GM21381 (cell line): ENCODE data around the gene PDXK.

ENCODE experiments used
- ATAC-seq: cut with Tn5 transposase; IDR thresholded peaks from one replicate; pipeline ENCODE4 v1.9.1; 2021; ENCODE audit warnings: mild to moderate bottlenecking, moderate library complexity; ENCODE audit not compliant: unreplicated experiment

Gene PDXK

DNA sequence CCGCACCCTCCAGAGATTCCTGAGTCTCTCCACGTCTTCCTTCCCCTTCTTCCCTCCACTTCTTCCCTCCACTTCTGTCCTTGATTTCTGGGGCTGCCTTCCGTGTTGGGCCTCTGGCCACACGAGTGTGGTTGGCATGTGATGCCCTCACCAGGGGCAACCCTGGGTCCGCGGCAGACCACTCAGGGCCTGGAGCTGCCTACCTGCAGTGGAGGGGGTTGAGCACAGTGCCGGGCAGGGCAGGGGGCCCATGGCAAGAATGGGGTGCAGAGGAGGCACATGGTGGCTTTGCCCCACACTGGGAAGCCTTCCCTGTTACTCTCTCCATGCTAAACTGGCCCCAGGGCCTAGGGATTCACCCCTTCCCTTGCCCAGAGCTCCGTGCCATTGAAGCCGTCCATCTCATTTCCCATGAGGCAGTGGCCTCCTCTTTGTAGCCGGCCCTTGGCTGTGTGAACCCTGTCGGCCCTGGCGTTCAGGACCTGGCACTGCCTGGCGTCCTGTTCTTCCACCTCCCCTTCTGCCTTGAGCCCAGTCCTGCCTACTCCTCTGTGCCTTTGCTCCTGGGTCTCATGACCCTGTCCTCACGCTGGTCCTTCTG lies 83.9 kb downstream of the PDXK start:
- ATAC-seq: no peak

DNA sequence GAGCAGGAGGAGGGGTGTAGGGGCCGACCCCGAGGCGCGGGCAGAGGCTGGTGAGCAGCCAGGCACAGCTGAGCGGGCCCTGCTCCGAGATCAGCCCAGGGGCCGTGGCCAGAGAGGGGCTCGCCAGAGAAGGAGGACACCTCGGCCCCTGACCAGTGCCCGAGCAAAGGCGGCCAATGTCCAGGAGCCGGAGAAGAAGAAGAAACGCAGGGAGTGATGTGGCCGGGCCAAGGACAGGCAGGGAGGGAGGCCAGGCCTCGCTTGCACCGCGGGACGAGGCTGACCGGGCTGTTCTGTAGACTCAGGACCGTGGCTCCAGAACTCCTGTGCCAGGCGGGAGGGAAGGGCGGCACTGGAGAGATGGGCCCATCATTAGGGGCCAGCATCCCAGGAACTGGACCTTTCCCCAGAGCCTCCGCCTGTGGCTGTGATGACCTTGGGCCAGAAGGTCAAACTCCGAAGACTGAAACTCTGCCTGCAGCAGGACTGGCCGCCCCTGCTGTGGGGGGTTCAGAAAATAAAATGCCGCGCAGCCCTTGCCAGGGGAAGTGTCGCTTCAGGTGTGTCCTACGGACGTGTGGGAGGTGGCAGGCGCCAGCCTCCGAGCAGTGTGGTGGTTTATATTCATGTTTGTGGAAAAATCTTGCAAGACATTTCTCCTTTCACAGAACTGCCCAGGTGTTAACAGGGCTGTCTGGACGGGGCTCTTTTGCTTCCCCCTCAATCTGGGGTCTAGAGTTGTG lies 84.8 kb downstream of the PDXK start:
- ATAC-seq: no peak

DNA sequence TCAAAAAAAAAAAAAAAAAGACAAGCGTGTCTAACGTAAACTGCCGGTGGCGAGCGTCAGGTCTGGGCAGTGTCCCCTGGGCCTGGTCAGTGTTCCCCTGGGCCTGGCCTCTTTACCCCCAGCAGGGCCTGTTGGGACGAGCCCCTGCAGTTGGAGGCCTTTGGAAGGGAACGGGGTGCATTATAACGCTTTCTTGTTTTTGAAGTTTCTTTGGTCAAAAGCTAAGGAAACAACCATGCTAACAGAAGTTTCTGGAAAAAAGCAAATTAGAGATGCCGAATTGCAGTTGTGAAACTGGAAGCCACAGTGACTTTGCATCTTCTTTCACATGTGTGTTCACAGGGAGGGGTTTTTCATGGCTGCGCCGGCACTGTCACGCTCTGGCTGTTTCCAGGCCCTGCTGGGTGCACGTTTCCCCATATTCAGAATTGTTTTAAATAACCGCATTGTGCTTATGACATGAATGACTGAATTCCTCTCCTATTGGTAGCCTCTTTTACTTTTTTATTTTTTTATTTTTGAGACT lies 86.4 kb downstream of the PDXK start:
- ATAC-seq: peak; percentile 80

DNA sequence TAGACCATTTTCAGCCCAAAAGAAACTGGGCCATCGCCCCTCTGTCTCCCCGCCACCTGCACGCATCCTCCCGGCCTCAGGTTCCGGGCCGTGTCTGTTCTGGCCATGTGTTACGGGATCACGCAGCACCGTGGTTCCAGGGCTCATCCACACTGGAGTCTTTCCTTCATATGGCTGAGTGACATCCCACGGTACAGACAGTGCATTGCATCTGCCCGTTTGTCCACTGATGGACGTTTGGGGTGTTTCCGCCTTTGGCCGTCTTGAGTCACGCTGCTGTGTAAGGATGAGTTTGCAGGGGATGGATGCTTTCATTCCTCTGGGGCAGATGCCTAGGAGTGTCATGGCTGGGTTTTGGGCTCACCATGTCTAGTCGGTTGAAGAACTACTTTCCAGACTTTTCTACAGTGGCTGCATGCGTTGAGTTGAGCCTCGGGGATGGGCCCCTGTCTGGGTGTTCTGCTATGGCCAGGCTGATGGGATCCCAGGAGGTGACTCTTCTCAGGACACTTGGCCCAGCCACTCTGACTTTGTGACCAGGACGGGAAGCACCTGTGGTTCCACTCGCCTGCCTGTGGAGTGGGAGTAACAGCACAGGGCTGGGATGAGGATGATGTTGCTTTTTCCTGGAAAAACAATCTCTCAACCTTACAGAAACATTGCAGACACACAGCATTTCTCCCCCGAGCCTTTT lies 87.2 kb downstream of the PDXK start:
- no peak for ATAC-seq

DNA sequence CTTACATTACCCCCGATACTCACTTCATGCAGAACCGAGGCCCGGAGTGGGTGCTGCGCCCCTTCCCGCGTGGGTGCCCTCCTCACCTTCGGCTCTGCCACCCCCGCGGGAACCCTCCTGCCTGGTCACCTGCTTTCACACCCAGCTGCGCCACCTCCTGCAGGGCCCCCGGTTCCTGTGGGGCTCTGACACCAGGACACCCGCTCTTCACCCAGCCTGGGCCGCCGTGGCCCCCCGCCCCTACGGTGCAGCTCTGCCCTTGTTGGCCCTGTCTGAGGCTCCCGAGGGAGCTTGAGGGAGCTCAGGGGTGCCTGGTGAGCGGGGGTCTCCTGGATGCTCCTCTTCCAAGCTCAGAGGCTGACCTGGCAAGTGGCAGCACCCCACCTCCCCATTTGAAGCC lies 89.4 kb downstream of the PDXK start:
- ATAC-seq: no peak

DNA sequence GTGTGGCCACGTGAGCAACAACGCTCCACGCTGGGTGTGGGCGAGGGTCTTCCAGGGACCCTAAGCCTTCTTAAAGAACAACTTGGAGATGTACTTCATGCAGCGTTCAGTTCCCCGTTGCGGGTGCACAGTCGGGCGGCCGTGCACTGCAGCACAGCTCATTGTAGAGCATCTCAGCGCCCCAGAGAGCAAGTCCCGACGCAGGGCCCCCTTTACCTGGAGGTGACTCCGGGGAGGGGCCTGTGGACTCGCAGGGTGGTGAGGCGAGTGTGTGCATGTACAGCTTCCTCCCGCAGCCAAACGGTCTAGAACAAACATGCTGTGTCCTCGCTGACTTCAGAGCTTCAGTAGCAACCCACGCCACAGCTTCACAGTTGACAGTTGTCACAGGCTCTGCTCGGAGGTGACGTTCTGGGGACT lies 89.9 kb downstream of the PDXK start:
- ATAC-seq: no peak

DNA sequence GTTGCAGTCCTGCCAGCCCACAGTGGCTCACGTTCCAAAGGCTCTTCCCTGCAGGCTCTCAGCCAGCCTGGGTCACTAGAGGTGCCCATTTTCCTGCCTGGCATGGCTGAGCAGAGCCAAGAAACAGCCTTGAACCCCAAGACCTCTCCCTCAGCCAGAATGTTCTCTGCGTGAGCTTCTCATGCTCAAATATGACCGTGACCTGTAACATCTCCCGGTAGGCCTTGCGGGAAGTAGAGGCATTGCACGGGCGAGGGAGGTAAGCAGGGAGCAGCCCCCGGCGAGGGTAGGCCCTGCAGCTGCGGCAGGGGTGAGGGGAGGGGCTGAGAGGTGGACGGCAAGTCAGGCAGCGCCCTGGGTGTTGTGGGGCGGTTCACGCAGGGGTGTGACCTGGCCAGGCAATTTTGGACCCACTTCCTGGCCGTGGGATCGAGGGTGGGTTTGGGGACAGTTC lies 90.4 kb downstream of the PDXK start:
- no peak for ATAC-seq

DNA sequence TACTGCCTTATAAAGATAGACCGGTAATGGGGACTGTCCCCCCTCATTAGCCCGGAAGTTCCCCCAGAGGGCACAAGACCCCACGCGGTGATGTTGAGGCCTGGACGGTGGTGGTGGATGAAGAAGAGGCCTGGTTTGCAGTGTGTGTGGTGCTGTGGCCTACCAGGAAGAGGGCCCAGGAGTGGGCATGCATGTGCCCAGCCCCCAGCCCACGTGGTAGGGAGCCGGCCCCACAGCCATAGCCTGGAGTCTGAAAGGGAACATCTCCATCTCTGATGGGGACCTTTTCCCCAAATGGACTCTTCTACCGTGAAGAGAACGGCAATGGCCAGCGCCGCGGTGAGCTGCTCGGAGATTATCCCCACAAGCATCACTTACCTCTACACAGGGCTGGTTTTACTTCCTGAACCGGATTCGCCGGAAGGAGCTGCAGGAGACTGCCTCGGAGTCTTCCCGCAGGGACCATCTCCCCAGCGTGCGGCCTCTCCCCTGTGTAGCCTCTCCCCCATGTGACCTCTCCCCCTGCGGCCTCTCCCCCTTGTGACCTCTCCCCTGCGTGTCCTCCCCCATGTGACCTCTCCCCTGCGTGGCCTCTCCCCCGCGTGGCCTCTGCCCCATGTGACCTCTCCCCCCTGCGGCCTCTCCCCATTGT lies 91.0 kb downstream of the PDXK start:
- ATAC-seq: no peak

DNA sequence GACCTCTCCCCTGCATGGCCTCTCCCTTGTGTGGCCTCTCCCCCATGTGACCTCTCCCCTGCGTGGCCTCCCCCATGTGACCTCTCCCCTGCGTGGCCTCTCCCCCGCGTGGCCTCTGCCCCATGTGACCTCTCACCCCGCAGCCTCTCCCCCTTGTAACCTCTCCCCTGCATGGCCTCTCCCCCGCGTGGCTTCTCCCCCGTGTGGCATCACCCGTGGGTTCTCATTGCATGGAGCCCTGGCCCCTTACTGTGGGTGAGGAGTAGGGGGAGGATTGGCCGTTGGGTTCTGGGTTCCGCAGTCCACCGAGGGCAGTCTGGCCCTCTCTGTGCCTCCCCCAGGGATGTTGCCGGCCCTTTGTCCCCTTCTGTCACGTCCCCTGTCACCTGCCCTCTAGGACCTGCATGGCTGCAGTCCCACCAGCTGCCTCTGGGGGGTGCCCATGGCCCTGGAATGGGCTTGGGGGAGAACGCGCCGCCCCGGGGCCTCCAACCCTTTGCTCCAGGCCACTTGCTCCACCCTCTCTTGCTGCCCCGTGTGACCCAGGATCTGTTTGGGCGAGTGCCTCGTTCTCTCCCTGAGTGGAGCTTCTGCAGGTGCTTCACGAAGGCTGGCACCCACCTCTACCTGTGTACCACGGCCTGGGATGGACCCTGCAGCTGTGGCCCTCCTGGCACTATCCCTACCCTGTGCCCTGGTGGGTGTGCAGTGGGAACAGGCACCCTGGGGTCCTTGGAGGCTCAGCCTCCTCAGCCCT lies 91.8 kb downstream of the PDXK start:
- ATAC-seq: peak; percentile 62

DNA sequence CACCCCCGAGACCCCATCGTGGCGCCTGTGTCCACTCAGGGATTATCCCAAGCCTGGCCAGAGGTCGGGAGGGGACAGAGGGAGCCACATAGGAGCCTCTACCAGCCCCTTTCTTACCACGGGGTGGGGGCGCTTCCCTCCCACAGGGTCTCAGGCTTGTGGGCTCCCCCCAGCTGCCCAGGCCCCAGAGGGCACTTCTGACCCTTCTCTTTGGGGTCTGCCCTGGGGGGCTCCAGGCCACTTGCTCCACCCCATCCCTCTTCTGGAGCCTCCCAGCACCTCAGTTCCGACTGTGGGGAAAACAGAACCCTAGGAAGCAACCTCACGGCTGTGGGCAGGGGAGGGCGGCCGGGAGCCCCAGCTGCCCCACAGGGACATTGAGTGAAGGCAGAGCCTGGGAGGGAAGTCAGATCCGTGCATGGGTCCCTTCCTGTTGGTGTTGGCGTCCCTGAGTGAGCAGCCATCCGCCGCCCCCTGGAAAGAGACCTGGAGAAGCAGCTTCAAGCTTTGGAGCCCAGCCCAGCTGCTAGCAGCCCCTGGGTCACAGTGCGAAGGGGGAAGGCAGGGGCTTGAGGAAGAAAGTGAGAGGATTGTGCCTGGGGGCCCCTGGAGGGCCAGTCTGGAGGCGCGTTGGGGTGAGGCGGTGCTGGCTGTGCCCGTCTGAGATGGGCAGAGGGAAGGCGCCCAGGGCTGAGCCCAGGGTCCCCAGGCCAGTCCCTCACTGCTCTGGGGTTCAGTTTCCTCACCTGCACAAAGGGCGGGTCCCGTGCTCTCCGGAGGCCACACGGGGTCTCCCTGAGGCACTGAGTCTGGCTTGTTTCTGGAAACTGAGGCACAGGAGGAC lies 92.6 kb downstream of the PDXK start:
- ATAC-seq: no peak
